HG03439 (cell line): ENCODE data around the gene C12orf42.
A peak's percentile ranks its signal among the peaks of the same experiment; 100 is the strongest.
"Not testable (repeated sequence)": the region's sequence is repeated elsewhere in the genome, so short reads cannot be mapped to it uniquely, and the experiment has no call there.

ENCODE experiments used
- ATAC-seq: cut with Tn5 transposase; IDR thresholded peaks from one replicate; pipeline ENCODE4 v1.9.1; 2021; ENCODE audit warnings: mild to moderate bottlenecking, moderate library complexity; ENCODE audit not compliant: unreplicated experiment

C12orf42 gene

DNA sequence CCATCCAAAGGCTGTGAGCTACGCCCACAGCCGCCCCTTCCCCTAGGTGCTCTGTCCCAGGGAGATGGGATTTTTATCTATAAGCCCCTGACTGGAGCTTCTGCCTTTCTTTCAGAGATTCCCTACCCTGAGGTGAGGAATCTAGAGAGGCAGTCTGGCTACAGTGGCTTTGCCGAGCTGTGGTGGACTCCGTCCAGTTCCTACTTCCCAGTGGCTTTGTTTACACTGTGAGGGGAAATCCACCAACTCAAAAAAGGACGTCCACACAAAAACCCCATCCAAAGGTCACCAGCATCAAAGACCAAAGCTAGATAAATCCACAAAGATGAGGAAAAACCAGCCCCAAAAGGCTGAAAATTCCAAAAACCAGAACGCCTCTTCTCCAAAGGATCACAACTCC lies 70.1 kb downstream of the C12orf42 start:
- ATAC-seq: not testable (repeated sequence)

GRCh38 chr12:103424849-103425586 lies 70.8 kb downstream of the C12orf42 start:
- not testable (repeated sequence) for ATAC-seq

DNA sequence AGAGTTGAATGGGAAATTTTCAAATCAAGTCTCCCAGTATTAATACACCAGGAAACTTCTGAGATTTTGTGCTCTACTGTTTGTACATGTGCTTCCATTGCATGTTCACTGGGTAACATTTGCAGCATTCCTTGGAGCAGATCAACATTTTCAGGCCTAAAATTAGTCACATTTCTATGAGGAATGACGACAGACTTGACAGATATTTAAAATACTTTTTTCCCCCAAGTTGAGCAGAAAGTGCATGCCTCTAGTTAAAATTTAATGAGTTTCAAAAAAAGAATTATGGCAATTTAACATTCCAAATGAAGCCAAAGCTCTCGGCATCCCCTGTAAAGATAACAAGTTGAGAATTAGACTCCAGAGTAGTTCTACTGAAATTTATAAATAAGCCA lies 72.3 kb downstream of the C12orf42 start:
- no peak for ATAC-seq

DNA sequence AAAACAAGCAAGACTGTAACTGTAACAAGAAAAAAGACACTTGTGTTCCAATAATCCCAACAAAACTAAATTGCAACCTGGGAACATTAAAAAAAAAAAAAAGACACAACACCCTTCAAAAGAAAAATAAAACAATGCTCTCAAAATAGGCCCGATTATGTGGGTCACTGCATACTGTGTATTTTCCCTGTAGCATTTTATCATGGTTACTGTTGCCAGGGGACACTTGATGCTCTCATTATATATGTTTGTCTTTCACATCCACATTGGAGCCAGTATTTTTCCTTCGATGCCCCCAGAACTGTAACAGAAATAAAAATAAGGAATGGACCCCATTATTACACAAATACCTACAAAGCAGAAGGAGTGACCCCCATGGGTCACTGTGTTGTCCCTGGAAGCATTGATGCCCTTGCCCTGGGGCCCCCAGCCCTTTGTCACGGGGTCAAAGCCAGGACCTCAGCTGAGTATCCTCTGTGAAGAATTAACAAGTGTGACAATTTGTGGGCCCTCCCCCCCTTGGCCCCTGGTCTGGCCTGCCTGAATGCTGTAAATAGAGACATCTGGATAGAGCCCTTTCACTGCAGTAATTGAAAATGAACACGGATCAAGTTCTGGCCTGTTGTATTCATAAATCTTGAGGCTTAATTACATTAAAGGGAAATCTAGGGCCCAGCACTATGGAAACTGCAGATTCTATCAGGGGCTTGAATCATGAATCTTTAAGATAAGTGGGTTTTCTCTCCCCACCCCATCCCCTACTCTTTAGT lies 72.8 kb downstream of the C12orf42 start:
- ATAC-seq: no peak

DNA sequence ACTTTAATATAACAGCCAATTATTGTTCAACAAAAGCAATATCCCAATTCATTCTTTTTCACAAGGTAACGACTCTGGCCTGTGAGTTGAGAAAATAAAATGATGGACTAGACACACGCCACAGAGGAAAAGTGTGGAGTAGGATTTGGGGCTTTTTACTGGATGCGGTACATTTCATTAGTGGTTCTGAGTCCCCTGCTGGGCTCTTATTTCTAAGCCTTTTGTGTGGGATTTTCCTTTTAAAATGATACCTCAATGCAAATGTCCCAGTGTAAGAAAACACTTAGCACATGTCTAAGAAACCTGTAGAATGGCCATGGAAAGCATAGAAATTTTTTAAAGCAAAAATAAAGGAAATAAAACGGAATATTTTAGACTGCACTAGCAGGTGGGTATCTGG lies 73.4 kb downstream of the C12orf42 start:
- no peak for ATAC-seq

DNA sequence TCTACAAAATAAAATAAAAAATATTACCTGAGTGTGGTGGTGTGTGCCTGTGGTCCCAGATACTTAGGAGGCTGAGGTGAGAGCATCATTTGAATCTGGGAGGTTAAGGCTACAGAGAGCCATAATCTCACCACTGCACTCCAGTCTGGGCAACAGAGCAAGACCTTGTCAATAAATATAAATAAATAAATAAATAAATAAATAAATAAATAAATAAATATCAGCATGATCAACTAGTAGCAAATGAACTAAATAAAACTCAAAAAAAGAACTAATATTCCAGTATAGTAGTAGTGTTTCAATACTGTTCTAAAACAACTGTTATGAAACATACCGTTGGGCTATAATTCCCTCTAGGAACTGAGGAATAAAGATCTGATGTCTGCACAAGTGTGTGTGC lies 74.4 kb downstream of the C12orf42 start:
- no peak for ATAC-seq

DNA sequence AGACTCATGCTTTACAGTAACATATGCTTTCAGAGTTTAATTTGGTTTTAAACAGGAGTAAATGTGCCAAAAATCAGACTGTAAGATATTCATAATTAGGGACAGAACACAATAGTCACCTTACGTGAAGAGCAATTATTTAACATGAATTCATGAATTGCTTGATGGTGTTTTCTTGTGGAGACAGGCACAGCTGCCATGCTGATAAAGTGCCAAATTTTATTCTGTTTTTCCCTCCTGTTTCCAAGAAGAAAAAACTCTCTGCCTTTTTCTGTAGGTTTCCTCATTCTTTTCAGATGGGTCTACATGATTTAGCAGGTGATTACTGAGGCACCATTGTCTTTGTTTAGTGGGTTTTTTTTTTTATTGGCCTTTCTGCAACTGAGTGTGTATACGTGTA lies 80.1 kb downstream of the C12orf42 start:
- no peak for ATAC-seq

- no peak for ATAC-seq
Measured at GRCh38 chr12:103401421-103401820, 94.3 kb downstream of the C12orf42 start.

DNA sequence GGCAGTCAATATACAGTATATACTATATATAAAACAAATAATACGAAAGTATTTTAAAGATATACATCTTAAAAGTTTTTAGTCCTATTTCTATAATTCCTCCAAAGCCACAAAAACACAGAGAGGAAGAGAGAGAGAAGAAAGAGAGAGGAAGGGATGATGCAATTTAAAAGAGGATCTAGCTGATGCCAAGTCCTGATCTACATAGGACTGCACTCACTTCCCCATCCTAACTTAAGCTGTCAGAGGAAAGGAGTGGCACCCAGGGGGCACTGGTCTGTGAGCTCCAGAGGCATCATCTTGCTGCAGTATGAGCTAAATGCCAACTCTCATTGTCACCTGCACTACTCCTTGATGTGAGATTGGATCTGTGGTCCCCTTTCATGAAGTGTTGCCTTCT lies 95.8 kb downstream of the C12orf42 start:
- no peak for ATAC-seq

- no peak for ATAC-seq
Measured at GRCh38 chr12:103397536-103397935, 98.2 kb downstream of the C12orf42 start.

DNA sequence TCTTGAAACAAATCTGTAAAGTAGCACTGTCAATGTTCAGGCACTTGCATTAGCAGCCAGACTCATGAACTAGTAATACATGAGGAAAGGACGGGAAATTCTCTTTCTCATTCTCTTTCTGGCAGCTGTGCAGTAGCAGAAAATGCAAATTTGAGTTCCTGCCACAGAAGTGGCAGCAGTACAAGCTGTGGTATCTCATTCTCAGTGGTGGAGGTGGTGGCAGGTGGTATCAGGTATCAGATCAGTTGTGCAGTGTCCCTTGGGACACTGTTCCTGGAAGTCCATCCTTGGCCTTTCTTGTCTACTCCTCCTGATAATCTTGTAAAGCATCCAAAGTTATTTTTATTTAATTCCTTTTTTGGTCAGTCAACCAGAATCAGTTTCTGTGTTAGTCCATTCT lies 103.0 kb downstream of the C12orf42 start:
- peak; percentile 81 for ATAC-seq

GRCh38 chr12:103391103-103391502 lies 104.7 kb downstream of the C12orf42 start:
- ATAC-seq: no peak

- ATAC-seq: no peak
Measured at GRCh38 chr12:103387385-103387784, 108.4 kb downstream of the C12orf42 start.

DNA sequence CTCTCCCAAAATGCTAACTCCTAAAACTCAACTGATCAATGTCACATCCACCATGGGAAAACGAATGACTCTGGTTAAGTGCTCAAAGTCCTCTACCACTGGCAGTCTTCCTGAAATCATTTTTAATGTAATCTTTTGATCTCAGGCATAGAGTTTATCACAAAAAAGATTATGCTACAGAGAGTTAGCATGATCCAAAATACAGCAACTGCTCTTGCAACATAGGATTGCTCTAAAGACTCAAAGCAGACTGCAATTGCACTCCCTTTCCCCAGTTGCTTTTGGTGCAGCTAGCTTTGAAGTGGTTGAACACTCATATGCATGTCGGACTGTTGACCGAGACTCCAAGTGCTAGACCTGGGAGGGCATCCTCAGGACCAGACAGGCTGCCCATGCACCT lies 109.3 kb downstream of the C12orf42 start:
- no peak for ATAC-seq

DNA sequence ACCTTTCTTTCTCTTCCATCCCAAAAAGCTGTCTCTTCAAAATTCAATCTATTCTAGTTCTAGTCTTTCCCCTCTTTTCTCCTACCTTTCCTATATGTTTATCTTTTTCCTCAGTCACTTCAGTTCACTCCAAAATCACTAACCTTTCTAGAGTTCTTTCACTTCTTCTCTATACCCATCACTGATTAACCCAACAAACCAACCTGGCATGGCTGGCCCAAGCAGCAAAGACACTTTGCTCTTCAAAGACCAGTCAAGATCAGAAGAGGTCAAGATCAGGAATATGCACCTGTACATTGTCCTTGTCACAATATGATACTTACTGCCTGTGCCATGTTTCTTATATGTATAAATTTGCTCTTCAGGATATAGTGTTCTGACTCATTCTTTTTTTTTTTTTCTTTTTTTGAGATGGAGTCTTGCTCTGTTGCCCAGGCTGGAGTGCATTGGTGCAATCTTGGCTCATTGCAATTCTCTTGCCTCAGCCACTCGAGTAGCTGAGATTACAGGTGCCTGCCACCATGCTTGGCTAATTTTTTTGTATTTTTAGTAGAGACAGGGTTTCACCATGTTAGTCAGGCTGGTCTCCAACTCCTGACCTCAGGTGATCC lies 112.9 kb downstream of the C12orf42 start:
- no peak for ATAC-seq

GRCh38 chr12:103382119-103382518 lies 113.6 kb downstream of the C12orf42 start:
- ATAC-seq: no peak

DNA sequence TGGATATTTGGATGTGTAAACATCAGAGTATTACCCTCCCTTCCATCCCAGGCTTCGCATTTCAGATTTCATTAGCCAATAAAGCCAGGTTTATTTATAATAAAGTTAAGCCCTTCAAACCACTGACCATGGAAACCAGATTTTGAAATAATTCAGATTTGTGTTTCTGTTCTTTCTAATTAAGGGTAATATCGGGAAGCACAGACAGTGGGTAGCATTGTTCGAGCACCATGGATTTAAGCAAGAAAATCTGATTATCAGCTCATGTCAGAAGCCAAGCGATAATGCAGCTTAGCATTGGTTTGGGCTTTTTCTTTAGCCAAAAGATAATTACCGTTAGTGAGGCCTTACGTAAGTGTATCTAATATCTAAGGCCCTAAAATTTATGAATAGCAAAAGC lies 116.1 kb downstream of the C12orf42 start:
- ATAC-seq: no peak

DNA sequence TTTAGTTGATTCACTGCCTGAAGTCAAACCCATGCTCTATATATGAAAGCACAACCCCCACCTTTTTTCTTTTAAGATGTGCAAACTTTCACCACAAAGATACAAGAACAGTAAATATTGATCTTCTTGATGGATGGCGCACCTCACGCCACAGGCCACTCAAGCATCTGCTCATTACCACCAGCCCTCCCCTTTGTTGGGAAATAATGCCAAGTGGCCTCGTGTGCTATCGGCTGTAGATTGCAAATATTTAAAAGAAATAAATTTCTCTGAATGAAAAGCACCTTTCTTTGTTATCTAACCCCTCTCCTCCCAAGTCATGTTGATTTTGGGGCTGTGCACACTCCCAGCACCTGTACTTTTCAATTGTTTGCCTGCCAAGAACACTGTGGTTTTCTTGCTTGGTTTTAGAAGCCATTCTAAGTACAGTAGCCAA lies 122.7 kb downstream of the C12orf42 start:
- no peak for ATAC-seq

DNA sequence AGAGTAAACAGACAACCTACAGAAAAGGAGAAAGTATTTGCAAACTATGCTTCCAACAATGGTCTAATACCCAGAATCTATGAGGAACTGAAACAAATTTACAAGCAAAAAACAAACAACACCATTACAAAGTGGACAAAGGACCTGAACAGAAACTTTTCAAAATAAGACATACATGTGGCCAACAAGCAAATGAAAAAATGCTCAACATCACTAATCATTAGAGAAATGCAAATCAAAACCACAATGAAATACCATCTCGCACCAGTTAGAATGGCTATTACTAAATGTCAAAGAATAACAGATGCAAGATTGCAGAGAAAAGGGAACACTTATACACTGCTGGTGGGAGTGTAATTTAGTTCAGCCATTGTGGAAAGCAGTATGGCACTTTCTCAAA lies 125.8 kb downstream of the C12orf42 start:
- ATAC-seq: peak; percentile 77

- ATAC-seq: no peak
Measured at GRCh38 chr12:103368167-103368566, 127.6 kb downstream of the C12orf42 start.

GRCh38 chr12:103354403-103354802 lies 141.4 kb downstream of the C12orf42 start:
- ATAC-seq: no peak

DNA sequence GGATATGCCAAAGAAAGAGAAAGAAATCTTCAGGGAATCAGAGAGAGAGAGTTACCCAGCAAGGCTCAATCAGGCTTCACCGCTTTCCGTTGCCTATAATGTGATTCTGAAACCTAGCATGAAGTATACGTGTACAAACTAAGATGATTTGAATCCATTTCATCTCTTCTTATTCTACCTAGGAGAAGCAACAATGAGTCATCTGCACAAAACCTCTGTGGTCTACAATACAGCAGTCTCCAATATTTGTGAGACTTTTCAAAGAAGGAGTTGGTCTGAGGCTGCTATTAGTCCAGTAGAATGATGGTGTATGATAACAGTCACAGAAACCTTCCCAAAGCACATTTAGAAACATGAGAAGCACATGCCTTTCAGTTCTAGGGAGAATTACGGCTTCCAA lies 141.9 kb downstream of the C12orf42 start:
- ATAC-seq: no peak
